Right lobe of liver (tissue), 6 donors: ENCODE measurements around the gene MICOS13. TPM values are rescaled to one million over a fixed set of nuclear protein-coding genes. Genes with fewer than 3 reads are reported as not detected.

ENCODE experiments used
- ATAC-seq, 4 donors: fragments of 200-7000 bp; cut with Tn5 transposase; one replicate each; pipeline ENCODE4 v1.9.1; 2020; ENCODE audit warnings: mild to moderate bottlenecking in 4 of 4, moderate library complexity in 4 of 4
- DNase-seq, 3 donors: peaks; one replicate each; pipeline ENCODE4 v3.0.0-alpha.2; 2020
- H3K27ac ChIP-seq, 3 donors: fragments of 200-600 bp; one replicate each; pipeline ENCODE4 v1.8.0; 2022
- H3K27me3 ChIP-seq, 2 donors: fragments of 200-600 bp; one replicate each; pipeline ENCODE4 v1.8.0; 2022
- H3K36me3 ChIP-seq, 4 donors: fragments of 200-600 bp; sonication (generic) in 1 of 4; one replicate each; pipeline versions ENCODE4 v1.5.1 to v1.8.0; 2017 to 2022; ENCODE audit warnings: control low read depth in 1 of 4
- H3K4me1 ChIP-seq, 4 donors: fragments of 200-600 bp; sonication (generic) in 1 of 4; one replicate each; pipeline versions ENCODE4 v1.5.1 to v1.8.0; 2017 to 2022; ENCODE audit warnings: control low read depth in 1 of 4
- H3K4me3 ChIP-seq, 3 donors: fragments of 200-600 bp; one replicate each; pipeline ENCODE4 v1.8.0; 2022
- H3K9me3 ChIP-seq, 4 donors: fragments of 200-600 bp; sonication (generic) in 1 of 4; one replicate each; pipeline versions ENCODE4 v1.5.1 to v1.8.0; 2017 to 2022; ENCODE audit warnings: control low read depth in 1 of 4
- CTCF ChIP-seq, 4 donors: fragments of 200-600 bp in 3 of 4; fragments of 450-650 bp in 1 of 4; IDR thresholded peaks; one replicate each; pipeline versions ENCODE4 v1.5.1 to v1.8.0; 2016 to 2022; ENCODE audit warnings: antibody characterized with exemption in 4 of 4, mild to moderate bottlenecking in 2 of 4
- POLR2A ChIP-seq: fragments of 450-650 bp; IDR thresholded peaks from one replicate; pipeline ENCODE4 v1.6.1; 2017; ENCODE audit warnings: antibody characterized with exemption, mild to moderate bottlenecking
- WGBS: methylation state at CpG from one replicate; pipeline ENCODE4 v1.1.6; 2018; ENCODE audit warnings: low coverage, low lambda C conversion rate; ENCODE audit not compliant: insufficient coverage; ENCODE audit errors: missing lambda C conversion rate; 5-methylcytosine and 5-hydroxymethylcytosine counted together
- intact Hi-C, 2 donors: fragments of 100-400 bp; cut with DNase I; formaldehyde crosslinking; loops; one replicate each; pipeline versions ENCODE4 v1.11.2 to v1.14.1; 2022
- total RNA-seq, 6 experiments: library from RNA; depleted of rRNA in 2 of 6; stranded (reverse); fragments of >200 nt in 2 of 6; fragmentation: NEBNext Ultra II Directional in 3 of 6; extraction: Animal tissue kit (Norgen Biotek cat#: 25700) in 3 of 6; gene quantifications; one replicate each; pipeline versions ENCODE4 v1.1.0 to v1.2.4, GENCODE V29; 2016 to 2023
- donor health status: DM: no; HTN: yes; CAD: no.
- donor health status: DM: no; HTN: no; CAD: no.
- donor health status: DM: no; HTN: no; CAD: no.
- donor health status: DM: no; HTN: yes; CAD: no.
- donor health status: DM: no; HTN: yes; CAD: no.

The MICOS13 gene
- total RNA-seq, 6 experiments from 2014 or later, result 24.2 to 54.3 (median 33.7) TPM

GRCh38 chr19:5669212-5669611, 11.1 kb downstream of the MICOS13 start:
- ATAC-seq (no peak), DNase-seq (peak in 1 of 3 donors; percentile 31)
- Histone ChIP-seq H3K9me3 (no peaks in the 10 kb centered on the region), H3K4me3 (no peak overlapping the region), H3K27me3 (no peaks in the 10 kb centered on the region), H3K4me1 (peaks cover 0 to 24% (median 4%) of the 10 kb centered on the region in 4 donors), H3K27ac (no peak overlapping the region), H3K36me3 (peaks cover 13 to 55% (median 29%) of the 10 kb centered on the region in 4 donors)
- intact Hi-C loops, result no loop called here
- WGBS, result 100% methylated on average over 1 of the region's 11 CpGs
- TF ChIP-seq POLR2A (no peak), CTCF (IDR thresholded peaks at IDR 0.05) (no peak)

DNA sequence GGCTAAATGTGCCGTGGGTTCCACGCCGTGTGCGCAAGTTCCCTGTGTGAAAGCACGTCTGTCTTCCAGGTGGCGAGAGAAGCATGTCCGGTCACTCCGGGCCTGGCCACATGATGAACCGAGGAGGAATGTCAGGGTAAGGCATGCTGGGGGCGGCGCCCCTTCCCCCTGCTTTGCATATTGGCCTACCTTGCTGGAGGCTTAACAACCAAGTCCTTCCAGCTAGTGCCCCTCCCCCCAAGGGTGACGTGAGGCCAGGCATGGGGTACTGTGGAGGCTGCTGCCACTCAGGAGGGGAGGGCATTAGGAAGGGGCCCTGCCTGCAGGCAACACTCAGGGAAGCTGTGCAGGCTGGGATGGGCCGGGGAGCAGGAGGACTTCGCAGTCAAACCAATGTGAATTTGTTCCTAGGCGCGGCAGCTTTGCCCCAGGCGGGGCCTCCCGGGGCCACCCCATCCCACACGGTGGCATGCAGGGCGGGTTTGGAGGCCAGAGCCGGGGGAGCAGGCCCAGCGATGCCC, 12.5 kb downstream of the MICOS13 start:
- peaks cover 16 to 69% (median 38%) of the 10 kb centered on the region in 4 donors for H3K36me3 ChIP-seq
- DNase-seq (peak in 1 of 3 donors; percentile 47), ATAC-seq (no peak)
- 80% methylated on average over 1 of the region's 22 CpGs for WGBS
- H3K9me3 ChIP-seq, result no peaks in the 10 kb centered on the region
- peaks cover 0 to 30% (median 7%) of the 10 kb centered on the region in 4 donors for H3K4me1 ChIP-seq
- no peak overlapping the region for H3K4me3 ChIP-seq
- TF ChIP-seq CTCF (IDR thresholded peaks at IDR 0.05), result no peak
- no peak for TF ChIP-seq POLR2A
- intact Hi-C loops, result no loop called here
- no peaks in the 10 kb centered on the region for H3K27me3 ChIP-seq
- H3K27ac ChIP-seq, result no peak overlapping the region

DNA sequence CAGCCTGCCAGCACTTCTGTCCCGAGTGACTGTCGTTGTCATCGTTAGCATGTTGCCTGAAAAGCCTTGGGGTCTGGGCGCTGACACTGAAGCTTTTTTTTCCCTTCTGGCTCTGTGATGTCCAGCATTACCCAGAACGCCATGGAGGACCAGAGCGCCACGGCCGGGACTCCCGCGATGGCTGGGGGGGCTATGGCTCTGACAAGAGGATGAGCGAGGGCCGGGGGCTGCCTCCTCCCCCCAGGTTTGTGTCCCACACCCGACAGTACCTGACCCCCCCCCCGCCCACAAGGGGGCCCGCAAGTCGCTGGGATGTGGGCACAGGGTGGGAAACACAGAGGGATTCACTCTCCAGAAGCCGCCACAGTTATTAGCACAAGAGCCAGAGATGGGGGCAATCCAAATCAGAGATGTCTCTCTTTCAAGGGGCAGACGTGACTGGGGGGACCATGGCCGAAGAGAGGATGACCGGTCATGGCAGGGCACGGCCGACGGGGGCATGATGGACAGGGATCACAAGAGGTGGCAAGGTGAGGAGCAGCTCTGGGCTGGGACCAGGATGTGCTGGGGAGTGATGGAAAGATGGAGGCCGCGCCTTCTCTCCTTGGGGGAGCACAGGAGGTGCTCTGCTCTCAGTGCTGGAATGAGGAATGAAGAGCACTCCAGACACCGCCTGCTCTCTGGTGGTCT, 13.2 kb downstream of the MICOS13 start:
- WGBS, result no CpG with 5 or more reads among the region's 26 CpGs
- DNase-seq (peak in 1 of 3 donors; percentile 47), ATAC-seq (no peak)
- no peak overlapping the region for H3K27ac ChIP-seq
- H3K36me3 ChIP-seq, result peaks cover 18 to 76% (median 42%) of the 10 kb centered on the region in 4 donors
- no peak for TF ChIP-seq POLR2A
- no peak for TF ChIP-seq CTCF (IDR thresholded peaks at IDR 0.05)
- no peak overlapping the region for H3K4me3 ChIP-seq
- intact Hi-C loops, result no loop called here
- no peaks in the 10 kb centered on the region for H3K9me3 ChIP-seq
- H3K4me1 ChIP-seq, result peaks cover 0 to 30% (median 7%) of the 10 kb centered on the region in 4 donors
- H3K27me3 ChIP-seq, result no peaks in the 10 kb centered on the region

GRCh38 chr19:5665781-5666513, 14.4 kb downstream of the MICOS13 start:
- H3K4me1 ChIP-seq, result peaks cover 0 to 30% (median 7%) of the 10 kb centered on the region in 4 donors
- TF ChIP-seq CTCF (IDR thresholded peaks at IDR 0.05), result peak; percentile 32 to 51 (median 40)
- TF ChIP-seq POLR2A, result no peak
- intact Hi-C loops, result no loop called here
- ATAC-seq (peak; percentile 82 to 92 (median 88)), DNase-seq (peak in 1 of 3 donors; percentile 50)
- H3K9me3 ChIP-seq, result no peaks in the 10 kb centered on the region
- 39% methylated on average over 6 of the region's 10 CpGs for WGBS
- H3K27ac ChIP-seq, result peak overlapping the region in 2 of 3 donors; percentile 19 to 74
- H3K36me3 ChIP-seq, result peaks cover 25 to 87% (median 51%) of the 10 kb centered on the region in 4 donors
- no peaks in the 10 kb centered on the region for H3K27me3 ChIP-seq
- H3K4me3 ChIP-seq, result no peak overlapping the region
